SK-N-SH (cell line): ENCODE results near the gene BTG1. TPM values are rescaled to one million over a fixed set of nuclear protein-coding genes. Genes with fewer than 3 reads are reported as not detected.
A peak's percentile ranks its signal among the peaks of the same experiment; 100 is the strongest.

Experiments used
- CTCF ChIA-PET: fragments of 300-600, 350-600 bp; formaldehyde crosslinking; extraction: SDS; loops from one replicate; lab custom pipeline; 2021; lab: Yijun Ruan, JAX
- POLR2A ChIA-PET: fragments of 350-600 bp; sonication (Branson Sonifier 250); formaldehyde crosslinking; extraction: SDS; loops from one replicate; lab custom pipeline; 2020; ENCODE audit warnings: antibody characterized with exemption, inconsistent platforms; lab: Yijun Ruan, JAX
- DNase-seq: peaks from one replicate; pipeline ENCODE4 v3.0.0; 2012
- H2AFZ ChIP-seq: fragments of 200-600 bp; sonication (generic); 2 replicates; pipeline ENCODE4 v1.8.1; 2016; ENCODE audit warnings: antibody characterized with exemption, mild to moderate bottlenecking, low read depth
- H3F3A ChIP-seq: fragments of 200-600 bp; sonication (generic); replicated peaks from 2 replicates; pipeline ENCODE3; 2016; ENCODE audit warnings: antibody characterized with exemption, mild to moderate bottlenecking; ENCODE audit not compliant: insufficient read depth
- H3K27ac ChIP-seq, 2 experiments: fragments of 200-500 bp in 1 of 2; fragments of 200-600 bp in 1 of 2; sonication (Bioruptor generic) in 1 of 2; sonication (generic), shearing (Covaris generic) in 1 of 2; 2 replicates each; pipeline versions ENCODE4 v1.5.1 to v1.6.1; 2014 to 2016; ENCODE audit warnings: low read depth in 2 of 2, inconsistent platforms in 1 of 2, low read length in 1 of 2, mild to moderate bottlenecking in 1 of 2, mixed read lengths in 1 of 2
- H3K27me3 ChIP-seq: fragments of 200-600 bp; sonication (generic), shearing (Covaris generic); 2 replicates; pipeline ENCODE4 v1.6.1; 2016; ENCODE audit warnings: mixed run types; ENCODE audit not compliant: insufficient read depth
- H3K36me3 ChIP-seq, 2 experiments: fragments of 200-500 bp in 1 of 2; fragments of 200-600 bp in 1 of 2; sonication (Bioruptor generic) in 1 of 2; sonication (generic) in 1 of 2; replicated peaks in 1 of 2; 2 replicates each; pipeline versions ENCODE3 to v1.5.1; 2014 to 2016; ENCODE audit warnings: low read length in 1 of 2, mild to moderate bottlenecking in 1 of 2; ENCODE audit not compliant: insufficient read depth in 2 of 2, control insufficient read depth in 1 of 2
- H3K4me1 ChIP-seq, 2 experiments: fragments of 200-500 bp in 1 of 2; fragments of 200-600 bp in 1 of 2; sonication (Bioruptor generic) in 1 of 2; sonication (generic), shearing (Covaris generic) in 1 of 2; 2 replicates each; pipeline versions ENCODE4 v1.5.1 to v1.6.1; 2014 to 2016; ENCODE audit warnings: low read depth in 1 of 2, low read length in 1 of 2, mixed run types in 1 of 2; ENCODE audit not compliant: insufficient read depth in 2 of 2, control insufficient read depth in 1 of 2
- H3K4me2 ChIP-seq: fragments of 200-600 bp; sonication (generic), shearing (Covaris generic); 2 replicates; pipeline ENCODE4 v1.6.1; 2017; ENCODE audit warnings: mixed run types
- H3K4me3 ChIP-seq, 2 experiments: fragments of 200-500 bp in 1 of 2; fragments of 200-600 bp in 1 of 2; sonication (Bioruptor generic) in 1 of 2; sonication (generic), shearing (Covaris generic) in 1 of 2; 2 replicates each; pipeline versions ENCODE4 v1.5.1 to v1.8.1; 2014 to 2016; ENCODE audit warnings: low read depth in 2 of 2, inconsistent platforms in 1 of 2, low read length in 1 of 2, mild to moderate bottlenecking in 1 of 2, mixed read lengths in 1 of 2, moderate library complexity in 1 of 2
- H3K79me2 ChIP-seq: fragments of 200-600 bp; sonication (generic); 2 replicates; pipeline ENCODE4 v1.8.1; 2017; ENCODE audit warnings: mild to moderate bottlenecking; ENCODE audit not compliant: insufficient read depth
- H3K9ac ChIP-seq: fragments of 200-600 bp; sonication (generic); 2 replicates; pipeline ENCODE4 v1.6.1; 2017; ENCODE audit warnings: mixed run types
- H3K9me2 ChIP-seq: fragments of 200-600 bp; sonication (generic); 2 replicates; pipeline ENCODE4 v1.6.1; 2017; ENCODE audit warnings: mixed run types
- H3K9me3 ChIP-seq: fragments of 200-600 bp; sonication (generic); 2 replicates; pipeline ENCODE4 v1.6.1; 2017; ENCODE audit warnings: mixed run types, mild to moderate bottlenecking, moderate library complexity
- H4K20me1 ChIP-seq: fragments of 200-600 bp; sonication (generic); 2 replicates; pipeline ENCODE4 v1.6.1; 2017; ENCODE audit warnings: mild to moderate bottlenecking, mixed run types; ENCODE audit not compliant: insufficient read depth
- CHD2 ChIP-seq: fragments of 150-350 bp; IDR thresholded peaks from 2 replicates; pipeline ENCODE4 v1.6.1; 2018; ENCODE audit warnings: low read length; ENCODE audit not compliant: partially characterized antibody
- CTCF ChIP-seq: fragments of 200-600 bp; sonication (generic); IDR thresholded peaks from 2 replicates; pipeline ENCODE4 v1.6.1; 2017; ENCODE audit warnings: antibody characterized with exemption, mild to moderate bottlenecking, moderate library complexity
- FOXJ3 ChIP-seq: sonication (generic); formaldehyde crosslinking; IDR thresholded peaks from 2 replicates; pipeline ENCODE4 v1.5.1; 2020; ENCODE audit warnings: mild to moderate bottlenecking, missing genetic modification reagents
- GATA2 ChIP-seq: sonication (generic); formaldehyde crosslinking; IDR thresholded peaks from 2 replicates; pipeline ENCODE4 v1.5.0; 2020; ENCODE audit warnings: mild to moderate bottlenecking, missing genetic modification reagents
- PBX3 ChIP-seq: IDR thresholded peaks from 2 replicates; pipeline ENCODE4; 2012
- RAD21 ChIP-seq: IDR thresholded peaks from 2 replicates; pipeline ENCODE4 v1.6.1; 2012; ENCODE audit warnings: mild to moderate bottlenecking, low read length
- RCOR1 ChIP-seq: fragments of 150-350 bp; IDR thresholded peaks from 2 replicates; pipeline ENCODE4 v1.6.1; 2017; ENCODE audit warnings: antibody characterized with exemption, low read length
- TAF1 ChIP-seq: IDR thresholded peaks from 2 replicates; pipeline ENCODE4 v1.6.1; 2012; ENCODE audit warnings: low read depth, mild to moderate bottlenecking, low read length, moderate library complexity, borderline replicate concordance
- TCF12 ChIP-seq: IDR thresholded peaks from 2 replicates; pipeline ENCODE4 v1.4.0; 2012
- TEAD4 ChIP-seq: IDR thresholded peaks from 2 replicates; pipeline ENCODE4 v1.4.0; 2012; ENCODE audit warnings: mild to moderate bottlenecking, borderline replicate concordance; ENCODE audit not compliant: insufficient read depth
- WGBS: methylation state at CpG from one replicate; pipeline ENCODE4 v1.1.6; 2017; ENCODE audit warnings: low lambda C conversion rate; 5-methylcytosine and 5-hydroxymethylcytosine counted together
- polyA plus RNA-seq, 3 experiments: library from polyadenylated mRNA; depleted of rRNA; stranded (reverse); fragments of >200 nt; gene quantifications; 2 replicates each; pipeline ENCODE4 v1.2.3, GENCODE V29; 2012

The BTG1 gene
- polyA plus RNA-seq, 1 of the 3 experiments (the other 2 are of a cell fraction), result 28.3 TPM

GRCh38 chr12:92107621-92108131, 38.0 kb downstream of the BTG1 start (continued):
- TF ChIP-seq TCF12, result peak; percentile 28; the same call in 1 of the 2 replicates
- TF ChIP-seq, all 33 proteins: peak for 7

GRCh38 chr12:92107094-92107493, 38.6 kb downstream of the BTG1 start:
- H3K9me3 ChIP-seq, result no peaks in the 10 kb centered on the region
- H3K36me3 ChIP-seq, result no peaks in the 10 kb centered on the region
- WGBS, result 82% methylated on average over 4 of the region's 4 CpGs
- H3K4me1 ChIP-seq, result peaks cover 27 to 41% of the 10 kb centered on the region in 2 experiments; a peak in 3 of 4 replicates
- no peaks in the 10 kb centered on the region for H4K20me1 ChIP-seq
- H3F3A ChIP-seq, result peaks cover 3% of the 10 kb centered on the region
- H3K4me2 ChIP-seq, result no peak overlapping the region
- ChIA-PET POLR2A (interaction anchor here (0.5 to 2.5 kb wide), 4 partner anchors 31 to 528 kb away, joined by 3 to 22 read pairs (median 4); partner anchors contain the start of gene BTG1), CTCF (interaction anchor here (0.5 to 1.6 kb wide), 3 partner anchors 30 to 104 kb away, joined by 3 to 5 read pairs (median 4); no protein-coding TSS in a partner anchor)
- H3K79me2 ChIP-seq, result peaks cover 3% of the 10 kb centered on the region
- no peaks in the 10 kb centered on the region for H3K27me3 ChIP-seq
- H3K27ac ChIP-seq, result peak overlapping the region in 1 of 2 experiments; percentile 99; a peak in 2 of 4 replicates
- no peak for DNase-seq
- no peaks in the 10 kb centered on the region for H3K9me2 ChIP-seq
- TF ChIP-seq CTCF (no peak), PBX3 (no peak), FOXJ3 (CRISPR knock-in tag) (no peak), RCOR1 (no peak), TAF1 (no peak), CHD2 (no peak)
- TF ChIP-seq, all 33 proteins: peak for 0
- Histone ChIP-seq H2AFZ (no peak overlapping the region), H3K9ac (no peak overlapping the region), H3K4me3 (no peak overlapping the region)

- no peaks in the 10 kb centered on the region for H3K9me3 ChIP-seq
- no peak overlapping the region for H3K4me3 ChIP-seq
- DNase-seq, result no peak
- 89% methylated on average over 5 of the region's 5 CpGs for WGBS
- no peaks in the 10 kb centered on the region for H3K27me3 ChIP-seq
- TF ChIP-seq GATA2 (CRISPR knock-in tag) (no peak), RAD21 (no peak), TEAD4 (no peak), CHD2 (no peak)
- TF ChIP-seq, all 33 proteins: peak for 0
- ChIA-PET CTCF (interaction anchor here (1.6 kb wide), 1 partner anchor 38 kb away, joined by 4 read pairs; no protein-coding TSS in a partner anchor), POLR2A (no interaction called here)
- Histone ChIP-seq H2AFZ (no peak overlapping the region), H3K9me2 (no peaks in the 10 kb centered on the region), H3K27ac (peak overlapping the region in 1 of 2 experiments; percentile 99; a peak in 2 of 4 replicates), H3K4me2 (no peak overlapping the region), H3K9ac (no peak overlapping the region), H4K20me1 (no peaks in the 10 kb centered on the region), H3F3A (peaks cover 7% of the 10 kb centered on the region), H3K36me3 (no peaks in the 10 kb centered on the region), H3K4me1 (peaks cover 26 to 41% of the 10 kb centered on the region in 2 experiments; a peak in 3 of 4 replicates), H3K79me2 (peaks cover 3% of the 10 kb centered on the region)
Measured at GRCh38 chr12:92105676-92106075, 40.0 kb downstream of the BTG1 start.
